IPS-18c (cell line): ENCODE results near the gene NR1I3.
A peak's percentile ranks its signal among the peaks of the same experiment; 100 is the strongest.

Source experiments
- H3K4me3 ChIP-seq: 2 replicates; pipeline ENCODE4 v1.7.0; 2013; ENCODE audit warnings: low read depth, mild to moderate bottlenecking, low read length, moderate library complexity; ENCODE audit not compliant: insufficient read depth
- H3K9me3 ChIP-seq: one replicate; pipeline ENCODE4 v1.6.1; 2013; ENCODE audit warnings: mild to moderate bottlenecking, low read length, moderate library complexity; ENCODE audit not compliant: control insufficient read depth, insufficient read depth

NR1I3 gene

GRCh38 chr1:161206411-161207140 lies 31.4 kb downstream of the NR1I3 start:
- Histone ChIP-seq H3K4me3 (no peak overlapping the region), H3K9me3 (peaks cover 2% of the 10 kb centered on the region)

GRCh38 chr1:161201836-161202712 lies 35.9 kb downstream of the NR1I3 start, which contains the start of gene NDUFS2:
Gene NDUFS2, plus strand, starts transcription at chr1:161202367. Its CDS starts 19 bp downstream, at chr1:161202386.
- no peaks in the 10 kb centered on the region for H3K9me3 ChIP-seq
- peak within 1 kb of the TSS; percentile 93 for H3K4me3 ChIP-seq

GRCh38 chr1:161200992-161201835 lies 36.8 kb downstream of the NR1I3 start:
- Histone ChIP-seq H3K4me3 (peak overlapping the region; percentile 93; the same call in 1 of the 2 replicates), H3K9me3 (no peaks in the 10 kb centered on the region)

- Histone ChIP-seq H3K9me3 (no peaks in the 10 kb centered on the region), H3K4me3 (peak overlapping the region; percentile 26; the same call in 1 of the 2 replicates)
These were observed 37.5 kb downstream of the NR1I3 start for GRCh38 chr1:161200421-161200991.

- no peaks in the 10 kb centered on the region for H3K9me3 ChIP-seq
- H3K4me3 ChIP-seq: 0 out of 2 replicates have a peak overlapping the region, but pooled peaks have one; percentile 15
These were observed 38.4 kb downstream of the NR1I3 start for GRCh38 chr1:161199506-161200139.

GRCh38 chr1:161198897-161199431 lies 39.0 kb downstream of the NR1I3 start, which contains the start of gene ADAMTS4:
Gene ADAMTS4, minus strand, starts transcription at chr1:161199054. Its CDS starts 427 bp downstream, at chr1:161198627.
- Histone ChIP-seq H3K9me3 (no peaks in the 10 kb centered on the region), H3K4me3 (peak within 1 kb of the TSS; percentile 45)

- H3K9me3 ChIP-seq: no peaks in the 10 kb centered on the region
- peak overlapping the region; percentile 45 for H3K4me3 ChIP-seq
These were observed 39.7 kb downstream of the NR1I3 start for GRCh38 chr1:161198194-161198896.

GRCh38 chr1:161197560-161198193 lies 40.3 kb downstream of the NR1I3 start:
- Histone ChIP-seq H3K4me3 (peak overlapping the region; percentile 45), H3K9me3 (no peaks in the 10 kb centered on the region)

- H3K4me3 ChIP-seq: peak overlapping the region; percentile 45; the same call in 1 of the 2 replicates
- no peaks in the 10 kb centered on the region for H3K9me3 ChIP-seq
These were observed 41.2 kb downstream of the NR1I3 start for GRCh38 chr1:161196521-161197451.

- Histone ChIP-seq H3K4me3 (no peak overlapping the region), H3K9me3 (no peaks in the 10 kb centered on the region)
These were observed 41.9 kb downstream of the NR1I3 start for GRCh38 chr1:161196111-161196510.

GRCh38 chr1:161195171-161195570 lies 42.8 kb downstream of the NR1I3 start:
- no peak overlapping the region for H3K4me3 ChIP-seq
- no peaks in the 10 kb centered on the region for H3K9me3 ChIP-seq

- no peak overlapping the region for H3K4me3 ChIP-seq
- H3K9me3 ChIP-seq: no peaks in the 10 kb centered on the region
These were observed 44.3 kb downstream of the NR1I3 start for GRCh38 chr1:161193561-161194235.

- no peaks in the 10 kb centered on the region for H3K9me3 ChIP-seq
- no peak overlapping the region for H3K4me3 ChIP-seq
These were observed 45.2 kb downstream of the NR1I3 start for GRCh38 chr1:161192476-161193465.
